ENCODE results near the gene THEM4.
"Not testable (repeated sequence)": the region's sequence is repeated elsewhere in the genome, so short reads cannot be mapped to it uniquely, and the experiment has no call there.

The THEM4 gene

GRCh38 chr1:151900804-151901203 lies 8.5 kb downstream of the THEM4 start:
- intact Hi-C loops (cut with DNase I); DNase-seq: not testable (repeated sequence)

DNA sequence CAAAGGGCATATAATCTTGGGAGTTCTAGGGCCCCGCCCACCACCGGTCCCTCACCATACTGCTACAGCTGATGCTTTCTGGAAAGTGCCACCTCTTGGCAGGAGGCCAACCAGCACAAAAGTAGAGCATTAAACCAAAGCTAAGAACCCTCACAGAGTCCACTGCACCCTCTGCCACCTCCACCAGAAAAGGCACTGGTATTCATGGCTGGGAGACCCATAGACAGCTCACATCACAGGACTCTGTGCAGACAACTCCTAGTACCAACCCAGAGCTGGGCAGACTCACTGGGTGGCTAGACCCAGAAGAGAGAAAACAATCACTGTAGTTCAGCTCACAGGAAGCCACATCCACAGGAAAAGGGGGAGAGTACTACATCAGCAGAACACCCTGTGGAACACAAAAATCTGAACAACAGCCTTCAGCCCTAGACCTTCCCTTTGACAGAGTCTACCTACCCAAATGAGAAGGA lies 10.8 kb downstream of the THEM4 start:
- DNase-seq = no peak
- intact Hi-C loops (cut with DNase I) = no loop called here

DNA sequence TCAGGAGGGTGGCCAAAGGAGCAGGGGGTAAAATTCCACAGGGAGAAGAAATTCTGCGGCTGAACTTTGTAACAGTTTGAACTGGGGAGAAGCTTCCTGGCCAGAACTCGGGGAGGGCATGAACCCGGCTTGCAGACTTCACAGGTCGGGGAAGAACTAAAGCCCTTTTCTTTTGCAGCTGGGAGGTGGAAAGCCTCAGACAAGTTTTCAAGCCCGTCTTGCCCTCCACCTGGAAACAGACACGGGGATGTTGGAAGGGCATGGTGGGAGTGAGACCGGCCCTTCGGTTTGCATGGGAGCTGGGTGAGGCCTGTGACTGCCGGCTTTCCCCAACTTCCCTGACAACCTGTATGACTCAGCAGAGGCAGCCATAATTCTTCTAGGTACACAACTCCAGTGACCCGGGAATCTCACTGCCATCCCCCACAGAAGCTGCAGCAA lies 11.3 kb downstream of the THEM4 start:
- intact Hi-C loops (cut with DNase I) = no loop called here
- DNase-seq = no peak

- DNase-seq = no peak
- intact Hi-C loops (cut with DNase I) = no loop called here
These were observed 16.0 kb downstream of the THEM4 start for GRCh38 chr1:151893176-151893924.

- no peak for DNase-seq
- intact Hi-C loops (cut with DNase I) = no loop called here
These were observed 17.1 kb downstream of the THEM4 start for GRCh38 chr1:151892190-151892589.

DNA sequence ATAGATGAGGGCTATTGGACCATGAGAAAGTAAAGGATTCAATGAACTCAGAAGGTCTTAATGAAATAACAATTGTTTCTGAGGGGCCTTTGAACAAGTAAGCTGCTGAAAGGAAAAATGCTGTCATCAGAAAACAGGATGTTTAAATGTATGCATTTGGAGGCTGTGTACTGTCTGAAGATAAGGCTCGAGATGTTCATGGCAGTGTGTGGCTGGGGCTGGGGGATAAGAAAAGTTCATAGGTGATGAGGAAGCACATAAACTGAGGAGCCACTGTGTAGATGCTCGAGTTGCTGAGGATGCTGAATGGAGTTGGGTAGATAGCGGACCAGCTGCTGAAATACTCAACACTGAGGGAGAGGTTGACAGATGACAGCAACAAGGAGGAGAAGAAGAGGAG lies 17.8 kb downstream of the THEM4 start:
- intact Hi-C loops (cut with DNase I) = no loop called here

GRCh38 chr1:151888972-151889570 lies 20.2 kb downstream of the THEM4 start:
- intact Hi-C loops (cut with DNase I) = loop anchor here (1.0 to 10.0 kb wide), 2 partner anchors 112 to 194 kb away; no protein-coding TSS in a partner anchor
- DNase-seq = no peak

More for the DNA sequence above, 17.8 kb downstream of the THEM4 start:
- DNase-seq = no peak

DNA sequence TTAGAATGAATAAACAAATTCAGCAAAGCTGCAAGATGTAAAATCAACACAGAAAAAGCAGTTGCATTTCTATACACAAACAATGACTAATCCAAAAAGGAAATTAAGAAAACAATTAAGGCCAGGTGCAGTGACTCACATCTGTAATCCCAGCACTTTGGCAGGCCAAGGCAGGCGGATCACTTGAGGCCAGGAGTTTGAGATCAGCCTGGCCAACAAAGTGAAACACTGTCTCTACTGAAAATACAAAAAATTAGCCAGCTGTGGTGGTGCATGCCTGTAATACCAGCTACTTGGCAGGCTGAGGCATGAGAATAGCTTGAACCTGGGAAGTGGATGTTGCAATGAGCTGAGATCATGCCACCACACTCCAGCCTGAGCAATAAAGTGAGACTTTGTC lies 22.3 kb downstream of the THEM4 start:
- no peak for DNase-seq
- intact Hi-C loops (cut with DNase I) = loop anchor here (10.0 kb wide), 1 partner anchor 192 kb away; no protein-coding TSS in a partner anchor

- intact Hi-C loops (cut with DNase I) = loop anchor here (10.0 kb wide), 1 partner anchor 191 kb away; no protein-coding TSS in a partner anchor
- DNase-seq = no peak
These were observed 23.8 kb downstream of the THEM4 start for GRCh38 chr1:151885479-151885878.

DNA sequence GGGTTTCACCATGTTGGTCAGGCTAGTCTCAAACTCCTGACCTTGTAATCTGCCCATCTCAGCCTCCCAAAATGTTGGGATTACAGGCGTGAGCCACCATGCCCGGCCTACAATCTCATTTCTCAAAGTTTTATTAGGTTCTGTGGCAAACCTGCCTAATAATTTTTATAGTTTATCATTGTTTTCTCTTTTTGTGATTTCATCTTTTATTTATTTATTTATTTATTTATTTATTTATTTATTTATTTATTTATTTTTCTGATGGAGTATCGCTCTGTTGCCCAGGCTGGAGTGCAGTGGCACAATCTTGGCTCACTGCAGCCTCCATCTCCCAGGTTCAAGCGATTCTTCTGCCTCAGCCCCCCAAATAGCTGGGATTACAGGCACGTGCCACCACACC lies 24.4 kb downstream of the THEM4 start:
- not testable (repeated sequence) for DNase-seq
- intact Hi-C loops (cut with DNase I) = loop anchor here (10.0 kb wide), 1 partner anchor 190 kb away; no protein-coding TSS in a partner anchor

GRCh38 chr1:151884445-151884844 lies 24.9 kb downstream of the THEM4 start:
- not testable (repeated sequence) for DNase-seq
- intact Hi-C loops (cut with DNase I) = loop anchor here (10.0 kb wide), 1 partner anchor 190 kb away; no protein-coding TSS in a partner anchor

GRCh38 chr1:151883898-151884297 lies 25.4 kb downstream of the THEM4 start:
- intact Hi-C loops (cut with DNase I) = loop anchor here (10.0 kb wide), 1 partner anchor 189 kb away; no protein-coding TSS in a partner anchor
- not testable (repeated sequence) for DNase-seq

DNA sequence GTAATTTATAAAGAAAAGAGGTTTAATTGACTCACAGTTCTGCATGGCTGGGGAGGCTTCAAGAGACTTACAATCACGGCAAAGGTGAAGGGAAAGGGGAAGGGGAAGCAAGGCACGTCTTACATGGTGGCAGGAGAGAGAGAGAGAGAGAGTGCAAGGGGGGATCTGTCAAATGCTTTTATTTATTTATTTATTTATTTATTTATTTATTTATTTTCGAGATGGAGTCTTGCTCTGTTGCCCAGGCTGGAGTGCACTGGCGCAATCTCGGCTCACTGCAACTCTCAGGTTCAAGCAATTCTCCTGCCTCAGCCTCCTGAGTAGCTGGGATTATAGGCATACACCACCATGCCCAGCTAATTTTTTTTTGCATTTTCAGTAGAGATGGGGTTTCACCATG lies 26.4 kb downstream of the THEM4 start:
- intact Hi-C loops (cut with DNase I) = loop anchor here (10.0 kb wide), 1 partner anchor 188 kb away; no protein-coding TSS in a partner anchor
- DNase-seq = not testable (repeated sequence)

DNA sequence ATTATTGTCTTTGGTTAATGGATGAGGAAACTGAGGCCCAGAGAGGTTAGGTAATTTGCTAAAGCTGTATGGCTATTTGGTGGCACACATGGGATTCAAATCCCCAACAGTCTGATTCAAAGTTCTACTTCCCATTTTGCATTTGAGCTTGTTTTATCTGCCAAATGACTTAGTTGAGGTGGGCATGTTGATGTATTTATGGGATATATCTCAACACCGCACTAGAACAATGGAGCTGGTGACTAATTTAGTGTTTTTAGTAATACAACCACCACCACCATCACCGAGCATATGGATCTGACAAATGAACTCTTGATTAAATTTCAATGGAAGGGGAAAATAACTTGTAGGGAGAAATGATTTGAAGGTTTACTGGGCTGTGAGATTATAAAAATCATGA lies 26.8 kb downstream of the THEM4 start:
- intact Hi-C loops (cut with DNase I) = loop anchor here (10.0 kb wide), 1 partner anchor 188 kb away; no protein-coding TSS in a partner anchor
- no peak for DNase-seq

DNA sequence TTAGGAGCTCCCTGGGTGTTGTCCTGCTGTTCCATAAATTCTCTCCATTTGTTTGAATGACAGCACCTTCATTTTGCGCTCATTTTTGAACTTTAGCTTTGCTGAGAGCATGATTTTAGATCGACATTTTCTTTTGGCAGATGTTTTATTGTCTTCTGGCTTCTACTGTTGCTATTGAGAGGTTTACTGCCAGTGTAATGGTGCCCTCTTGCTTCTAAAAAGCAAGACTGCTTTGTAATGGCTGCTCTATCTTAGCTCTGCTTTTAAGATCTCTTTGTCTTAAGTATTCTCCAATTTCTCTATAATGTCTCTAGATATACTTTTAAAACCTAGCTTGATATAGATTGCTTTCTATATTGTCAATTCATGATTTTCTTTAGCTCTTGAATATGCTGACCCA lies 27.8 kb downstream of the THEM4 start:
- DNase-seq = no peak
- intact Hi-C loops (cut with DNase I) = loop anchor here (10.0 kb wide), 1 partner anchor 187 kb away; no protein-coding TSS in a partner anchor

GRCh38 chr1:151875419-151876097 lies 33.8 kb downstream of the THEM4 start:
- no peak for DNase-seq
- intact Hi-C loops (cut with DNase I) = no loop called here

DNA sequence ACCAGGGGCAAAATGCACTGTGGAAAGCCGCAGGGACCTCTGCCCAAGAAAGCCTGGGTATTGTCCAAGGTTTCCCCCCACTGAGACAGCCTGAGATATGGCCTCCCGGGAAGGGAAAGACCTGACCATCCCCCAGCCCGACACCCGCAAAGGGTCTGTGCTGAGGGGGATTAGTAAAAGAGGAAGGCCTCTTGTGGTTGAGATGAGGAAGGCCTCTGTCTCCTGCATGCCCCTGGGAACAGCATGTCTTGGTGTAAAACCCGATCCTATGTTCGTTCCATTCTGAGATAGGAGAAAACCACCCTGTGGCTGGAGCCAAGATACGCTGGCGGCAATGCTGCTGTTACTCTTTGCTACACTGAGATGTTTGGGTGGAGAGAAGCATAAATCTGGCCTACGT lies 36.5 kb downstream of the THEM4 start:
- intact Hi-C loops (cut with DNase I); DNase-seq: not testable (repeated sequence)

DNA sequence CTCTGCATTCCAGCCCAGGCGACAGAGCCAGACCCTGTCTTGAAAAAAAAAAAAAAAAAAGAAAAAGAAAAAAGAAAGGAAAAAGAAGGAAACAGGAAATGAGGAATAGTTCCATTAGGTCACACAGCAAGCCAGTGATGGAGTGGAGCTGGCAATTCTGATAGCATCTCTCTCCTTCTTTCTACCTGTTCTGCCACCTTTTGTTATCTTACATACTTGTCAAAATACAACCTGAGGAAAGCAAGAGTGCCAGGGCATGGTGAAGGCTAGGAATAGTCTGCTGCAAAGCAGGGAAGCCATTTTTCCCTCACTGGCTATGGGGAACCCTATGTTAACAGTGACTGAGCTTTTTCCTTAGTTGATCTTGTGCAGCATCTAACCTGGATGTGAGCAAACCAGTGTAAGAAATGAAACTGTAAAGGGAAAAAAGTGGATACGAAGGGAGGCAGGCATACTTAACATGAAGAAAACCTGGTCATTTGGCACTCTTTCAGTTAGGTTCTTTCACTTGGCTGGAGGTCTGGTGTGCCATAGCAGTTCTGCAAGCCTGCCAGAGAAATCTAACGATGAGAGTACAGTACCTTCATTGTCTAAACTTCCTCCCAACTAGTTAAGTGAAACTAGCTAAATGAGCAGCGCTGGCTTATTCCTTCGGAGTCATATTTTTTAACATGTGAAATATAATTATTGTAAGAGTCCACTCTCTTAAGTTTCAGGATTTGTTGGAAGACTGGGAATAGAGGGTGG lies 37.9 kb downstream of the THEM4 start:
- intact Hi-C loops (cut with DNase I) = no loop called here
- DNase-seq = no peak

- intact Hi-C loops (cut with DNase I) = no loop called here
- DNase-seq = no peak
These were observed 40.8 kb downstream of the THEM4 start for GRCh38 chr1:151868486-151868885.

Measured in posterior cingulate gyrus (tissue), 11 donors.